Large intestine (tissue), 3 donors: Measurements from ENCODE around the gene SAMM50. TPM values are rescaled to one million over a fixed set of nuclear protein-coding genes. Genes with fewer than 3 reads are reported as not detected.

Experiments
- DNase-seq, 2 donors: peaks; one replicate each; pipeline versions ENCODE4 v3.0.0 to v3.0.0-alpha.2; 2013
- H3K27ac ChIP-seq: one replicate; pipeline ENCODE4 v1.5.1; 2013; ENCODE audit warnings: low read length
- H3K27me3 ChIP-seq: 2 replicates; pipeline ENCODE4 v1.6.1; 2013; ENCODE audit warnings: low read length; ENCODE audit not compliant: control insufficient read depth, insufficient read depth
- H3K36me3 ChIP-seq: 2 replicates; pipeline ENCODE4 v1.6.1; 2013; ENCODE audit warnings: low read length; ENCODE audit not compliant: control insufficient read depth, insufficient read depth
- H3K4me1 ChIP-seq: one replicate; pipeline ENCODE4 v1.6.1; 2013; ENCODE audit warnings: low read length; ENCODE audit not compliant: control insufficient read depth, insufficient read depth
- H3K4me3 ChIP-seq: one replicate; pipeline ENCODE4 v1.5.1; 2013; ENCODE audit warnings: low read length
- H3K9me3 ChIP-seq: one replicate; pipeline ENCODE4 v1.6.1; 2013; ENCODE audit warnings: mild to moderate bottlenecking, low read depth, low read length, moderate library complexity; ENCODE audit not compliant: control insufficient read depth
- WGBS: methylation state at CpG from one replicate; pipeline ENCODE4 v1.1.5; 2013; ENCODE audit warnings: low lambda C conversion rate; ENCODE audit not compliant: insufficient coverage; 5-methylcytosine and 5-hydroxymethylcytosine counted together
- polyA plus RNA-seq: library from polyadenylated mRNA; unstranded; fragments of 120-200 nt; gene quantifications from one replicate; pipeline ENCODE4 v1.2.1, GENCODE V29; 2013

SAMM50 gene
- polyA plus RNA-seq, 1 donor: 51.5 TPM

- WGBS: no CpG with 5 or more reads among the region's 7 CpGs
- H3K27me3 ChIP-seq: no peaks in the 10 kb centered on the region
- no peaks in the 10 kb centered on the region for H3K9me3 ChIP-seq
- H3K4me1 ChIP-seq: peaks cover 6% of the 10 kb centered on the region
- H3K4me3 ChIP-seq: no peak overlapping the region
- no peak for DNase-seq
- no peaks in the 10 kb centered on the region for H3K36me3 ChIP-seq
- H3K27ac ChIP-seq: no peak overlapping the region
These were observed 72.8 kb downstream of the SAMM50 start for GRCh38 chr22:44028091-44028490.

GRCh38 chr22:44029069-44029468, 73.8 kb downstream of the SAMM50 start:
- H3K27ac ChIP-seq: no peak overlapping the region
- H3K4me3 ChIP-seq: no peak overlapping the region
- no CpG with 5 or more reads among the region's 4 CpGs for WGBS
- no peak for DNase-seq
- no peaks in the 10 kb centered on the region for H3K9me3 ChIP-seq
- no peaks in the 10 kb centered on the region for H3K36me3 ChIP-seq
- no peaks in the 10 kb centered on the region for H3K27me3 ChIP-seq
- H3K4me1 ChIP-seq: peaks cover 3% of the 10 kb centered on the region

GRCh38 chr22:44030051-44030701, 74.9 kb downstream of the SAMM50 start:
- Histone ChIP-seq H3K4me3 (no peak overlapping the region), H3K4me1 (no peaks in the 10 kb centered on the region), H3K36me3 (no peaks in the 10 kb centered on the region), H3K9me3 (no peaks in the 10 kb centered on the region), H3K27ac (no peak overlapping the region), H3K27me3 (no peaks in the 10 kb centered on the region)
- no peak for DNase-seq
- no CpG with 5 or more reads among the region's 18 CpGs for WGBS

GRCh38 chr22:44030702-44031082, 75.5 kb downstream of the SAMM50 start:
- no peaks in the 10 kb centered on the region for H3K36me3 ChIP-seq
- no CpG with 5 or more reads among the region's 8 CpGs for WGBS
- H3K27ac ChIP-seq: no peak overlapping the region
- no peak for DNase-seq
- H3K4me3 ChIP-seq: no peak overlapping the region
- H3K4me1 ChIP-seq: no peaks in the 10 kb centered on the region
- no peaks in the 10 kb centered on the region for H3K27me3 ChIP-seq
- H3K9me3 ChIP-seq: no peaks in the 10 kb centered on the region

- no peaks in the 10 kb centered on the region for H3K36me3 ChIP-seq
- 100% methylated on average over 2 of the region's 21 CpGs for WGBS
- H3K27ac ChIP-seq: no peak overlapping the region
- no peak overlapping the region for H3K4me3 ChIP-seq
- H3K27me3 ChIP-seq: no peaks in the 10 kb centered on the region
- no peaks in the 10 kb centered on the region for H3K9me3 ChIP-seq
- no peaks in the 10 kb centered on the region for H3K4me1 ChIP-seq
- DNase-seq: no peak
These were observed 76.1 kb downstream of the SAMM50 start for GRCh38 chr22:44031158-44031952.

GRCh38 chr22:44032126-44032730, 77.0 kb downstream of the SAMM50 start:
- Histone ChIP-seq H3K36me3 (no peaks in the 10 kb centered on the region), H3K4me3 (no peak overlapping the region), H3K27me3 (no peaks in the 10 kb centered on the region), H3K9me3 (no peaks in the 10 kb centered on the region), H3K4me1 (no peaks in the 10 kb centered on the region), H3K27ac (no peak overlapping the region)
- no CpG with 5 or more reads among the region's 14 CpGs for WGBS
- no peak for DNase-seq

- no peaks in the 10 kb centered on the region for H3K9me3 ChIP-seq
- no peaks in the 10 kb centered on the region for H3K27me3 ChIP-seq
- no peaks in the 10 kb centered on the region for H3K36me3 ChIP-seq
- no peak overlapping the region for H3K4me3 ChIP-seq
- DNase-seq: no peak
- H3K4me1 ChIP-seq: no peaks in the 10 kb centered on the region
- no peak overlapping the region for H3K27ac ChIP-seq
- WGBS: 47% methylated on average over 3 of the region's 7 CpGs
These were observed 78.0 kb downstream of the SAMM50 start for GRCh38 chr22:44033287-44033686.

GRCh38 chr22:44033694-44034093, 78.5 kb downstream of the SAMM50 start:
- WGBS: 70% methylated on average over 2 of the region's 8 CpGs
- Histone ChIP-seq H3K27me3 (no peaks in the 10 kb centered on the region), H3K9me3 (no peaks in the 10 kb centered on the region), H3K4me3 (no peak overlapping the region), H3K36me3 (no peaks in the 10 kb centered on the region), H3K4me1 (no peaks in the 10 kb centered on the region), H3K27ac (no peak overlapping the region)
- no peak for DNase-seq

GRCh38 chr22:44037519-44038375, 82.5 kb downstream of the SAMM50 start:
- Histone ChIP-seq H3K27me3 (no peaks in the 10 kb centered on the region), H3K9me3 (no peaks in the 10 kb centered on the region), H3K27ac (no peak overlapping the region), H3K4me3 (no peak overlapping the region), H3K36me3 (no peaks in the 10 kb centered on the region), H3K4me1 (no peaks in the 10 kb centered on the region)
- no peak for DNase-seq
- no CpG with 5 or more reads among the region's 9 CpGs for WGBS

- Histone ChIP-seq H3K9me3 (no peaks in the 10 kb centered on the region), H3K36me3 (no peaks in the 10 kb centered on the region), H3K4me1 (no peaks in the 10 kb centered on the region), H3K27ac (no peak overlapping the region), H3K4me3 (no peak overlapping the region), H3K27me3 (no peaks in the 10 kb centered on the region)
- 100% methylated on average over 1 of the region's 8 CpGs for WGBS
- no peak for DNase-seq
These were observed 84.4 kb downstream of the SAMM50 start for GRCh38 chr22:44039566-44040171.
